Gastrocnemius medialis (tissue), 4 donors: ENCODE data around the gene HSFX3. TPM values are rescaled to one million over a fixed set of nuclear protein-coding genes. Genes with fewer than 3 reads are reported as not detected.
"Not testable (repeated sequence)": the region's sequence is repeated elsewhere in the genome, so short reads cannot be mapped to it uniquely, and the experiment has no call there.

Experiments used
- ATAC-seq, 2 donors: fragments of 150-250 bp; one replicate each; pipeline ENCODE4 v1.9.1; 2016
- DNase-seq, 2 donors: peaks; one replicate each; pipeline ENCODE4 v3.0.0-alpha.2; 2019
- H3K27ac ChIP-seq, 4 donors: fragments of 200-600 bp; sonication (generic); 1 replicate in 1 of 4; 2 replicates in 3 of 4; pipeline ENCODE4 v1.5.1; 2016 to 2018; ENCODE audit warnings: mild to moderate bottlenecking in 2 of 4, moderate library complexity in 1 of 4
- H3K27me3 ChIP-seq, 3 donors: fragments of 200-600 bp; sonication (generic) in 2 of 3; 1 replicate in 1 of 3; 2 replicates in 2 of 3; pipeline versions ENCODE4 v1.5.1 to v1.6.0; 2016 to 2019; ENCODE audit warnings: mild to moderate bottlenecking in 1 of 3, moderate library complexity in 1 of 3
- H3K36me3 ChIP-seq, 2 donors: fragments of 200-600 bp; sonication (generic) in 1 of 2; one replicate each; pipeline ENCODE4 v1.5.1; 2017 to 2018
- H3K4me1 ChIP-seq, 2 donors: fragments of 200-600 bp; sonication (generic) in 1 of 2; one replicate each; pipeline ENCODE4 v1.5.1; 2016 to 2017; ENCODE audit warnings: mild to moderate bottlenecking in 2 of 2
- H3K4me3 ChIP-seq, 4 donors: fragments of 200-600 bp; sonication (generic) in 3 of 4; 1 replicate in 1 of 4; 2 replicates in 3 of 4; pipeline ENCODE4 v1.5.1; 2016 to 2019; ENCODE audit warnings: mild to moderate bottlenecking in 2 of 4
- H3K9me3 ChIP-seq, 3 donors: fragments of 200-600 bp; sonication (generic) in 2 of 3; 1 replicate in 1 of 3; 2 replicates in 2 of 3; pipeline ENCODE4 v1.5.1; 2016 to 2019
- CTCF ChIP-seq, 5 experiments: fragments of 450-650 bp in 3 of 5; fragments of 200-600 bp in 2 of 5; sonication (generic) in 2 of 5; IDR thresholded peaks in 4 of 5; conservative IDR thresholded peaks in 1 of 5; 1 replicate in 4 of 5; 2 replicates in 1 of 5; pipeline ENCODE4 v1.5.1; 2016 to 2019; ENCODE audit warnings: antibody characterized with exemption in 5 of 5, mild to moderate bottlenecking in 3 of 5, moderate library complexity in 3 of 5
- POLR2A ChIP-seq, 2 donors: fragments of 450-650 bp; IDR thresholded peaks; one replicate each; pipeline ENCODE4 v1.6.1; 2017; ENCODE audit warnings: antibody characterized with exemption in 2 of 2, mild to moderate bottlenecking in 2 of 2, moderate library complexity in 2 of 2
- in situ Hi-C, 4 donors: fragments of 200-750 bp; cut with MboI; loops; one replicate each; pipeline versions ENCODE4 v1.15.0 to v1.8.0; 2017; ENCODE audit warnings: low sequenced_read_pairs in 4 of 4
- intact Hi-C: fragments of 100-400 bp; cut with DNase I; formaldehyde crosslinking; loops from one replicate; pipeline ENCODE4 v1.15.1; 2023; ENCODE audit warnings: low total_unique reads
- total RNA-seq, 4 donors: library from RNA; depleted of rRNA; stranded (reverse); fragments of >200 nt; gene quantifications; one replicate each; pipeline versions ENCODE4 v1.1.0 to v1.2.3, GENCODE V29; 2016

The HSFX3 gene
- total RNA-seq, 4 donors from 2014 or later: not detected

- Histone ChIP-seq H3K4me1 (no peaks in the 10 kb centered on the region), H3K27me3 (no peaks in the 10 kb centered on the region), H3K27ac (no peak overlapping the region), H3K36me3 (no peaks in the 10 kb centered on the region), H3K9me3 (no peaks in the 10 kb centered on the region), H3K4me3 (no peak overlapping the region)
- intact Hi-C loops (no loop called here), in situ Hi-C loops (no loop called here)
- DNase-seq (no peak), ATAC-seq (no peak)
- TF ChIP-seq POLR2A (IDR thresholded peaks at IDR 0.05) (no peak), CTCF (IDR thresholded peaks at IDR 0.05 in 4 of 5, conservative IDR thresholded peaks at IDR 0.05 in 1 of 5) (no peak)
Observed at GRCh38 chrX:149567621-149568417, 18.1 kb upstream of the HSFX3 start.

GRCh38 chrX:149563359-149563758, 13.6 kb upstream of the HSFX3 start:
- Histone ChIP-seq H3K4me1 (no peaks in the 10 kb centered on the region), H3K27me3 (no peaks in the 10 kb centered on the region), H3K27ac (no peak overlapping the region), H3K4me3 (no peak overlapping the region), H3K36me3 (no peaks in the 10 kb centered on the region), H3K9me3 (no peaks in the 10 kb centered on the region)
- no peak for DNase-seq
- TF ChIP-seq POLR2A (IDR thresholded peaks at IDR 0.05) (no peak), CTCF (IDR thresholded peaks at IDR 0.05 in 4 of 5, conservative IDR thresholded peaks at IDR 0.05 in 1 of 5) (no peak)
- no peak for ATAC-seq
- intact Hi-C loops (no loop called here), in situ Hi-C loops (no loop called here)

- H3K36me3 ChIP-seq, DNase-seq, H3K4me3 ChIP-seq, in situ Hi-C loops, H3K9me3 ChIP-seq, ATAC-seq, H3K27me3 ChIP-seq, H3K27ac ChIP-seq, H3K4me1 ChIP-seq, intact Hi-C loops: not testable (repeated sequence)
Observed at GRCh38 chrX:149555251-149555650, 5.5 kb upstream of the HSFX3 start.

- H3K27me3 ChIP-seq, intact Hi-C loops, in situ Hi-C loops, H3K4me1 ChIP-seq, H3K9me3 ChIP-seq, H3K27ac ChIP-seq, H3K4me3 ChIP-seq, H3K36me3 ChIP-seq, DNase-seq, ATAC-seq: not testable (repeated sequence)
Observed at GRCh38 chrX:149551939-149552248, 2.2 kb upstream of the HSFX3 start.

- DNase-seq, H3K36me3 ChIP-seq, H3K27ac ChIP-seq, ATAC-seq, H3K4me1 ChIP-seq, in situ Hi-C loops, H3K27me3 ChIP-seq, H3K9me3 ChIP-seq, intact Hi-C loops, H3K4me3 ChIP-seq: not testable (repeated sequence)
Observed at GRCh38 chrX:149551245-149551938, 1.7 kb upstream of the HSFX3 start.

GRCh38 chrX:149550454-149550853, 730 bp upstream of the HSFX3 start:
- intact Hi-C loops, H3K27ac ChIP-seq, H3K4me1 ChIP-seq, H3K27me3 ChIP-seq, ATAC-seq, DNase-seq, H3K4me3 ChIP-seq, H3K9me3 ChIP-seq, in situ Hi-C loops, H3K36me3 ChIP-seq: not testable (repeated sequence)

GRCh38 chrX:149547782-149548181, 1.9 kb downstream of the HSFX3 start:
- in situ Hi-C loops, H3K27me3 ChIP-seq, ATAC-seq, H3K4me3 ChIP-seq, DNase-seq, H3K9me3 ChIP-seq, H3K36me3 ChIP-seq, H3K4me1 ChIP-seq, H3K27ac ChIP-seq, intact Hi-C loops: not testable (repeated sequence)

GRCh38 chrX:149546962-149547361, 2.8 kb downstream of the HSFX3 start:
- H3K27me3 ChIP-seq, ATAC-seq, H3K9me3 ChIP-seq, intact Hi-C loops, H3K4me3 ChIP-seq, DNase-seq, in situ Hi-C loops, H3K27ac ChIP-seq, H3K4me1 ChIP-seq, H3K36me3 ChIP-seq: not testable (repeated sequence)

GRCh38 chrX:149545545-149546543, 3.9 kb downstream of the HSFX3 start:
- not testable (repeated sequence) for ATAC-seq, H3K27me3 ChIP-seq

More at GRCh38 chrX:149545545-149546543, 3.9 kb downstream of the HSFX3 start:
- intact Hi-C loops, in situ Hi-C loops, H3K27ac ChIP-seq, H3K4me1 ChIP-seq, H3K4me3 ChIP-seq, DNase-seq, H3K9me3 ChIP-seq, H3K36me3 ChIP-seq: not testable (repeated sequence)
